ENCODE measurements around the gene XKR7.
A peak's percentile ranks its signal among the peaks of the same experiment; 100 is the strongest.

The XKR7 gene

DNA sequence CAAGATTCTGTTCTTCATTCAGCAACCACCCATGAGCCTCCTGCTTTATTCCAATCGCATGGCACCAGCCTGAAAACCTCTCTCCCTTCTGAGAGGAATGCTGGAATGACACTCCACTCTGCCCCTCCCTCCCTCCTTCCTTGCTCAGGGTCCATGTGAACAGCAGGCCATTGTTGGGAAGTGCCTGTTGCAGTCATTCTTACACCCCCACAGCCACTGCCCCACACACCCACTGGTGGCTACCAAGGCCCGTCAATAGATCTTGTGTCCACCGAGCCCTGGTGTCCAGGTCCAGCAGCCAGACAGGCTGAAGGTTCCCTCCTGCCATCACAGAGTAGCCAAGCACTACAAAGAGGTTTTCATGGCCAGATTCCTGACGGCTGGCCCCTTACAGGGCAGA lies 22.6 kb upstream of the XKR7 start:
- DNase-seq (ENCODE audit: low read depth): no peak
- no peak for TF ChIP-seq CTCF (IDR thresholded peaks at IDR 0.05; ENCODE audit: low read depth, low read length, missing control alignments)

DNA sequence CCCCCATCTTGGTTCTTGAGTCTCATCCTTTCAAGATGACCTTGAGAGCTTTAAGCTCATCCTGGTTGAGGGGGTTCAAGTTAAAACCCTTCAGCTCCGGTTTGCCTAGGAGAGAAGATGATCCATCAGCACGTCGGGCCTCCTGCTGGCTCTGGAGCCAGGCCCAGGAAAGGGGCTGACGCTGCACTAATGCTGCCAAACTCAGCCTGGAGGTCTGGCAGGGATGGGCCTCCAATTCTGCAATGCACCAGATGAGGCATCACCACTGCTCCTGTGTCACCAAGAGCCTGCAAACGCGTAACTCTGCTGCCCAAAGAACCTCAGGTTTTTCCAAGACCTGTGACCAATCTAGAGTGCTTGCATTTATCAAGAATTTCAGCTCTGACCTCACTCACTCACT lies 22.2 kb upstream of the XKR7 start:
- H3K4me3 ChIP-seq (ENCODE audit: low read depth, low read length): no peak overlapping the region
- DNase-seq (ENCODE audit: low read depth): no peak
- TF ChIP-seq CTCF (IDR thresholded peaks at IDR 0.05; ENCODE audit: low read depth, low read length, missing control alignments): no peak

More for the DNA sequence above, 22.6 kb upstream of the XKR7 start:
- H3K4me3 ChIP-seq (ENCODE audit: low read depth, low read length): no peak overlapping the region

GRCh38 chr20:31948008-31948407 lies 19.9 kb upstream of the XKR7 start:
- no peak for TF ChIP-seq CTCF (IDR thresholded peaks at IDR 0.05; ENCODE audit: low read depth, low read length, missing control alignments)
- no peak for DNase-seq (ENCODE audit: low read depth)
- no peak overlapping the region for H3K4me3 ChIP-seq (ENCODE audit: low read depth, low read length)

GRCh38 chr20:31949877-31950646 lies 17.9 kb upstream of the XKR7 start:
- no peak for TF ChIP-seq CTCF (IDR thresholded peaks at IDR 0.05; ENCODE audit: low read depth, low read length, missing control alignments)
- H3K4me3 ChIP-seq (ENCODE audit: low read depth, low read length): peak overlapping the region; percentile 90; the same call in 1 of the 2 replicates
- no peak for DNase-seq (ENCODE audit: low read depth)

GRCh38 chr20:31951203-31951529 lies 16.8 kb upstream of the XKR7 start:
- H3K4me3 ChIP-seq (ENCODE audit: low read depth, low read length): peak overlapping the region; percentile 90
- TF ChIP-seq CTCF (IDR thresholded peaks at IDR 0.05; ENCODE audit: low read depth, low read length, missing control alignments): no peak
- no peak for DNase-seq (ENCODE audit: low read depth)

DNA sequence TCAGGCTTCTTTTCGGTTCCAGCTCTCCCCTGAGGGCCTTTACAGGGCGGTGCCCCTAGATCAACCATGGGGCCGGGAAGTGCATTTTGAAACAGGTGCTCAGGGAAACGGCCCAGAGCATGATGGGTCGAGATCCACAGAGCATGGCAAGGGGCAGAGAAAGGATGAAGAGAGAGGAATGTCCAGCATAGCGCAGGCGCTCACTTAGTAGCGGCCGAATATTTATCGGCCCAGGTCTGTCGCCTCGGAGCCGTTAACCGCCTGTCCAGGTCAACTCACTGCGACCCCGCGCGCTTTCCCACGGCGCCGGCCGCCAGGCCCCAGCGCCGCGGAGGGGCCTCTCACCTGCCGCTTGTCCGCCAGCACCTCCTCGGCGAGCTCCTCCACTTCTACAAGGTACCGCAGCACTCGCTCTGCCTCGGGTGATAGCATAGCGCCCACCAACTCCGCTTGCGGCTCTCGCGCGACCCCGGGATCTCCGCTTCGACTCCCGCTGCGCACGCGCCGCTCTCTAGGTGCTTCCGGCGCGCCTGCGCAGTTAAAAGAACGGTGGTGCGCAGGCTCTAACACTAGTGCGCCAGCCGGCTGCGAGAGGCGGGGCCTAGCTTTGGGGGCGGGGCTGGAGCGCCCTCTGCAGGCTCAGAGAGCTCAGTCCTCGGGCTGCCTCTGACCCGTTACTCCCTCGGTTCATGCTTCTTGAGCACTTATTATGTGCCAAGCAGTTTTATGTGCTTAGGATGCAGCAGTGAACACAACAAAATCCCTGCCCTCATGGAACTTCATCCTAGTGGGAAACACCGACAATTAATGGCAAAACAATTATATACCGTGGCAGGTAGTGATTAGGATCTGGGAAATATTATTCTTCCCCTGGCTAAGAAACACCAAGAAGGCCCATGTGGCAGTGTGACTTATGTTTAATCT lies 16.2 kb upstream of the XKR7 start, which contains the start of gene PDRG1:
Gene PDRG1, minus strand, starts transcription at position 517 of the 924 bp plus-strand sequence. Its CDS starts 85 bp downstream, at position 432.
- peak; percentile 94 for TF ChIP-seq CTCF (IDR thresholded peaks at IDR 0.05; ENCODE audit: low read depth, low read length, missing control alignments)
- DNase-seq (ENCODE audit: low read depth): peak; percentile 82
- H3K4me3 ChIP-seq (ENCODE audit: low read depth, low read length): peak within 1 kb of the TSS; percentile 90

All from GM12864 (cell line).